ENCODE measurements around the gene RGS12.

DNA sequence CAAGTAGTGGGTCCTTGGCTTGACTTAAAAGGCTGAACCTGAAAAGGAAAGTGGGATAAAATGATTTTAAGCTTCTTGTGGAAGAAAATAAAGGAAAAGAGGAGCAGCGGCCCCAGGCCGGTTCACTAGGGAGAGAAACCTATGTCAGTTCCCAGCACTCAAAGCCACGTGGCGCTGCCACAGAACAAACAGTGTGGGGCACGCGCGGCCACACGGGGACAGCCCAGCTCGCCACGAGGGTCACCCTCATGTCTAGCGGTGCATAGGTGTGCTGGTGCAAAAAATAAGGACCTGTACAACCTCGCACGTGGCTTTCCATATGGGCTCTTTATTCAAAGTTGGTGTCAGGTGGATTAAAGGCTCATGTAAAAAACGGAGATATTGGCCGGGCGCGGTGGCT lies 26.7 kb upstream of the RGS12 start:
- TF ChIP-seq EZH2 (IDR thresholded peaks at IDR 0.05; ENCODE audit: borderline replicate concordance), result no peak
- TF ChIP-seq, protein P1, sequence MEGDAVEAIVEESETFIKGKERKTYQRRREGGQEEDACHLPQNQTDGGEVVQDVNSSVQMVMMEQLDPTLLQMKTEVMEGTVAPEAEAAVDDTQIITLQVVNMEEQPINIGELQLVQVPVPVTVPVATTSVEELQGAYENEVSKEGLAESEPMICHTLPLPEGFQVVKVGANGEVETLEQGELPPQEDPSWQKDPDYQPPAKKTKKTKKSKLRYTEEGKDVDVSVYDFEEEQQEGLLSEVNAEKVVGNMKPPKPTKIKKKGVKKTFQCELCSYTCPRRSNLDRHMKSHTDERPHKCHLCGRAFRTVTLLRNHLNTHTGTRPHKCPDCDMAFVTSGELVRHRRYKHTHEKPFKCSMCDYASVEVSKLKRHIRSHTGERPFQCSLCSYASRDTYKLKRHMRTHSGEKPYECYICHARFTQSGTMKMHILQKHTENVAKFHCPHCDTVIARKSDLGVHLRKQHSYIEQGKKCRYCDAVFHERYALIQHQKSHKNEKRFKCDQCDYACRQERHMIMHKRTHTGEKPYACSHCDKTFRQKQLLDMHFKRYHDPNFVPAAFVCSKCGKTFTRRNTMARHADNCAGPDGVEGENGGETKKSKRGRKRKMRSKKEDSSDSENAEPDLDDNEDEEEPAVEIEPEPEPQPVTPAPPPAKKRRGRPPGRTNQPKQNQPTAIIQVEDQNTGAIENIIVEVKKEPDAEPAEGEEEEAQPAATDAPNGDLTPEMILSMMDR (IDR thresholded peaks at IDR 0.05; ENCODE audit: poor library complexity), result no peak
- TF ChIP-seq EZH2phosphoT487 (IDR thresholded peaks at IDR 0.05; ENCODE audit: low read depth, severe bottlenecking, unreplicated experiment), result no peak

Measured in hepatocyte (in vitro differentiated cells).